GM12891 (cell line): ENCODE results near the gene IGFBP6. TPM values are rescaled to one million over a fixed set of nuclear protein-coding genes. Genes with fewer than 3 reads are reported as not detected.
A peak's percentile ranks its signal among the peaks of the same experiment; 100 is the strongest.

Experiments used
- DNase-seq: peaks from one replicate; pipeline ENCODE4 v3.0.0; 2011; ENCODE audit warnings: low spot score; ENCODE audit not compliant: insufficient read length
- FAIRE-seq: peaks from 2 replicates; lab custom pipeline; 2011; peaks lifted over from hg19 to GRCh38; lab: Jason Lieb, UNC
- PAX5 ChIP-seq: IDR thresholded peaks from 2 replicates; pipeline ENCODE4 v1.6.1; 2011; ENCODE audit warnings: low read length, moderate library complexity, mild to moderate bottlenecking; ENCODE audit not compliant: insufficient read depth, severe bottlenecking
- POLR2A ChIP-seq: IDR thresholded peaks from 2 replicates; pipeline ENCODE4 v1.6.1; 2011; ENCODE audit warnings: low read depth, low read length, control low read depth
- POLR2AphosphoS5 ChIP-seq: IDR thresholded peaks from 2 replicates; pipeline ENCODE4 v1.6.1; 2011; ENCODE audit warnings: low read depth, low read length, control low read depth
- POU2F2 ChIP-seq: IDR thresholded peaks from 2 replicates; pipeline ENCODE4 v1.6.1; 2011; ENCODE audit warnings: low read depth, mild to moderate bottlenecking, control low read depth, low read length, moderate library complexity
- SPI1 ChIP-seq: IDR thresholded peaks from 2 replicates; pipeline ENCODE4 v1.6.1; 2011; ENCODE audit warnings: low read depth, low read length, control low read depth
- TAF1 ChIP-seq: IDR thresholded peaks from 2 replicates; pipeline ENCODE4 v1.6.1; 2011; ENCODE audit warnings: low read depth, low read length, control low read depth
- polyA plus RNA-seq: library from polyadenylated mRNA; unstranded; fragments of >200 nt; gene quantifications from one replicate; pipeline ENCODE4 v1.2.1, GENCODE V29; 2012; ENCODE audit warnings: low read depth, missing spikeins, inconsistent platforms; ENCODE audit not compliant: missing spikeins

The IGFBP6 gene, protein sequence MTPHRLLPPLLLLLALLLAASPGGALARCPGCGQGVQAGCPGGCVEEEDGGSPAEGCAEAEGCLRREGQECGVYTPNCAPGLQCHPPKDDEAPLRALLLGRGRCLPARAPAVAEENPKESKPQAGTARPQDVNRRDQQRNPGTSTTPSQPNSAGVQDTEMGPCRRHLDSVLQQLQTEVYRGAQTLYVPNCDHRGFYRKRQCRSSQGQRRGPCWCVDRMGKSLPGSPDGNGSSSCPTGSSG
- not detected for polyA plus RNA-seq

DNA sequence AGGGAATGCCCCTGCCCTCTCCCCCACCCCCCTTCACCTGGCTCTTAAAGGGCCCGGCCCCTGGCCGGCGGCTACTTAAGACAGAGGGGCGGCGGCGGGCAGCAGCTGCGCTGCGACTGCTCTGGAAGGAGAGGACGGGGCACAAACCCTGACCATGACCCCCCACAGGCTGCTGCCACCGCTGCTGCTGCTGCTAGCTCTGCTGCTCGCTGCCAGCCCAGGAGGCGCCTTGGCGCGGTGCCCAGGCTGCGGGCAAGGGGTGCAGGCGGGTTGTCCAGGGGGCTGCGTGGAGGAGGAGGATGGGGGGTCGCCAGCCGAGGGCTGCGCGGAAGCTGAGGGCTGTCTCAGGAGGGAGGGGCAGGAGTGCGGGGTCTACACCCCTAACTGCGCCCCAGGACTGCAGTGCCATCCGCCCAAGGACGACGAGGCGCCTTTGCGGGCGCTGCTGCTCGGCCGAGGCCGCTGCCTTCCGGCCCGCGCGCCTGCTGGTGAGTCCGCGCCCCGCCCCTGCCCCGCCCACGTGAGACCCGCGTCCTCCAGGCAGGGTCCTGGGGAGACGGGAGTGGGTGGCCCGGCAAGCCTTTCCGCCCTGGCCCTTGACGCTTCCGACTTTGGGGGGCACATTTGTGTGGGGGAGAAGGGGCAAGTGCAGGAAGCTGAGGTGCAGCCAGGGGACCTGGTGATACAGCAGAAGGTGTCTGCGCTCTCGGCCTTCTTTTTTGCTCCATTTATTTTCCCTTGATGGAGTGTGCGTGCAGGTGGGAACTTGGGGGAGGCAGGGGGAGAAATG, at the start of gene IGFBP6:
Gene IGFBP6, plus strand, starts transcription at position 104 of the 790 bp plus-strand sequence. Its CDS starts 51 bp downstream, at position 155.
- FAIRE-seq (peak; percentile 61), DNase-seq (no peak)
- TF ChIP-seq PAX5, result no peak
- TF ChIP-seq TAF1, result no peak
- no peak for TF ChIP-seq POLR2A
- TF ChIP-seq SPI1, result no peak
- TF ChIP-seq POLR2AphosphoS5, result no peak
- TF ChIP-seq POU2F2, result no peak

DNA sequence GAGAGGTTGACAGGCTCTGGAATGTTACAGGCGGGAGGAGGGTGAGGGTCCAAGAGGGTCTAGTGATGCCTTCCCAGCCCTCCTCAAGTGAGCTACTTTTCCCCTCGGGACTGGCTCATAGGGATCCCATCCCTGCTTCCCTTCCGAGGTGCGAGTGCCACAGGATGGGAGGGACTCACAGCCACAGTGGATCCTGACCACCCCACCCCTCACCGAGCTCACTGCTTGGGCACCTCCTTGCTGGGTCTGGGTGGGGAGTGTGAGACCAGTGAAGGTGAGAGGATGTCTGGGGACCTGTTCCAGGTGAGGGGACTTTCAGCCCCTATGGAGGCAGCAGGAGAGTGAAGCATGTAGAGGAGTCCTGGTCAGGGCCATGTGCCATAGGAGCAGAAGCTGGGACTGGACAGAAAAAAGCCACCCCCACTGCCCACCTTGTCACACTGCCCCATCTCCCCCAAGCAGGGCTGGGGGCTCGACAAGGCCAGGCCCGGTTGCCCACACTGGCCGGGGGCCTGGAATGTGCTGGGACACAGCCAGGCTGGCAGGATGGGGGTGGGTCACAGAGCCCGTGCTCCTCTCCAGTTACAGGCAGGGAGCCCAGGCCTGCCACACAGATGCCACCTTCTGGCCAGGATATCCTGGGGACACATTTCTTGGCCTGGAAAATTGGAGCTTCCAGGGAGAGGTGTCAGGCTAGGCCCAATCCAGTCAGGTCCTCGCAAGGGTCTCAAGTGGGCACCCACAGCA, 49.3 kb upstream of the IGFBP6 start:
- no peak for TF ChIP-seq TAF1
- no peak for TF ChIP-seq PAX5
- no peak for TF ChIP-seq POLR2AphosphoS5
- FAIRE-seq (no peak), DNase-seq (no peak)

DNA sequence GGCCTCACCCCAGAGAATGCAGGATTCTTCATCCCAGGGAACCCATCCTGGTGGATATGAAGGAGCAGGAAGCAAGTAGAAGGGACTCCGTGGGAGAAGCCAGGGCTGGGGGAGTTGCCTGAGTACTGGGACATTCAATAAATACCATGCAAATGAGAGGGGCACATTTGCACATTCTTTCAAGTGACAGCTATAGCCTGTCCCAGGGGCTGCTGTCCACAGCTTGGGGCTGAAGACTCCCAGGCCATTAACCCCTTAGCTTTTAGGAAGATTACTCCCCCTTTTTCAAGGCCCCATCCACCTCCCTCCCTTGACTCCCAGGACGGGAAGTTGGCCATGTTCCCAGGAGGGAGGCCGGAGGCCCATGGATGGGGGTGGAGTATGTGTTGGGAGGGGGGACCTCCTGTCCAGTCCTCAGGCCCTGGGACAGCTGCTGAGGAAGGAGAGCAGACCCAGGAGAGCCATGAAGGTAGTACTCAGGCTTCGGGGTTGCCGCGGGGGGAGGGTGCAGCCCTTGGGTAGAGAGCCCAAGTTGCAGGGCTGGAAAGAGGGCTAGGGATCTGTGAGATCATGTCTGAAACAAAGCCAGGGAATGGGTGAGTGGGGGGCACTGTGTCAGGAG, 48.6 kb upstream of the IGFBP6 start:
- no peak for DNase-seq
- TF ChIP-seq POLR2A (no peak), POLR2AphosphoS5 (no peak), PAX5 (no peak), SPI1 (no peak), TAF1 (no peak), POU2F2 (no peak)
- FAIRE-seq, result no peak

DNA sequence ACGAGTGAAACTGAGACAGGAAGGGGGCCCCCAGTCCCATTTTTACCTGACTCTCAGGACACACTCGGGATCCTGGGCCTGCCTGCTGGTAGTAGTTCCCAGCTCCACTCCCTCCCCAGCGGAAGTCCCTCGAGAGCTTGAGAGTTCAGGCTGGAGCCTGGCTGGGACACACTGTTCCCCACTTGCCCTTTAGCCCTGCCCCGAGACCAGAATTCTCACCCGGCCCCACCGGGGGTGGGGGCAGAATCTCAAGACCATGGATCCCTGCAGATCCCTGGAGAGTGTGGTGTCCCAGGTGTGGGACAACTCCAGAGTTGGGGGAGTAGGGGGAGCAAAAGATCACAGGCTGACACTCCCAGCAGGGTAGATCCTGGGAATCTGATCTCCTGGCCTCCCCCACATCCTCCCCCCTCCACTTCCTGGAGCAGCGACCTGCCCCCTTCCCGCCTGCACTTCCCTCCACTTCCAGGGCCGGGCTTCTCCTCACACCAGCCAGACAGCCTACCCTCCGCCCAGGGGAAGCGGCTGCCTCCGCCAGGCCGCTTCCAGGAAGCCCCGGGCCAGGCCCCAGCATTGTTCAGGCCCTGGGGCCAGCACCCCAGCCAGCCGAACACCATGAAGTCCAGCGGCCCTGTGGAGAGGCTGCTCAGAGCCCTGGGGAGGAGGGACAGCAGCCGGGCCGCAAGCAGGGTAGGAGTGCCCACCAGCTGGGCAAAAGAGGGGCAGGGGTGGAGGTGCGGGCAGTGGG, 47.7 kb upstream of the IGFBP6 start, which contains the start of gene TNS2:
Gene TNS2, plus strand, starts transcription at position 495 of the 748 bp plus-strand sequence. Its CDS starts 121 bp downstream, at position 616.
- peak; percentile 6 for DNase-seq
- TF ChIP-seq TAF1 (no peak), POLR2A (no peak), PAX5 (no peak), POU2F2 (no peak), SPI1 (no peak), POLR2AphosphoS5 (no peak)
- no peak for FAIRE-seq

DNA sequence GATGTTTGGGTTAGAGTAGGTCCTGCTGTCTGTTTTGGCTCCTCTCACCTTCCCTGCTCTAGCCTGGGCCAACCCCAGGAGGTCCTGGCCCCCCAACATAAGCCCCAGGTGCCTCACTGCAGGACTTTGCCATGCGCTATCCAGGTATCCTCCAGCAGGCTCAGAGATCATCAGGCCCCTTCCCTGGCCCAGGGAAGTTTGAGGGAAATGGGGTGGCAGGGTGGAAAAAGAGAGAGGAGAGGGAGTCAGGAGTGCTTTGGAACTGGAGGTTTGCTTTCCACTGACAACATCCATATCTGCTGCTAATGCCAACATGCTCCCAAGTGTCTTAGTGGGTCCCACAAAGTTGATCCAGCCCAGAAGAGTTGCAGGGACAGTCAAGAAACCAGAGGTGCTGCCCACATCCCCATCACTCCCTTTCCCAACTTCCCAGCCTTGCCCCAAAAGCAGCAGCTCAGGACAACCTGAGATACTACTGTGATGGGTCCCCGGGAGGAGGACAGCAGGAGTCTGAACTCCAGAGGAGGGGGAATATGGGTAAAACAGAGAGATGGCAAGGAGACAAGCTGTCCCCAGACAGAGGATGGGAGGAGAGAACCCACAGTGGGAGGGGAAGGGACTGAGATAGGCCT, 46.9 kb upstream of the IGFBP6 start:
- FAIRE-seq (no peak), DNase-seq (no peak)
- TF ChIP-seq SPI1, result no peak
- no peak for TF ChIP-seq POU2F2
- TF ChIP-seq POLR2A, result no peak
- TF ChIP-seq POLR2AphosphoS5, result no peak
- TF ChIP-seq TAF1, result no peak
- no peak for TF ChIP-seq PAX5

DNA sequence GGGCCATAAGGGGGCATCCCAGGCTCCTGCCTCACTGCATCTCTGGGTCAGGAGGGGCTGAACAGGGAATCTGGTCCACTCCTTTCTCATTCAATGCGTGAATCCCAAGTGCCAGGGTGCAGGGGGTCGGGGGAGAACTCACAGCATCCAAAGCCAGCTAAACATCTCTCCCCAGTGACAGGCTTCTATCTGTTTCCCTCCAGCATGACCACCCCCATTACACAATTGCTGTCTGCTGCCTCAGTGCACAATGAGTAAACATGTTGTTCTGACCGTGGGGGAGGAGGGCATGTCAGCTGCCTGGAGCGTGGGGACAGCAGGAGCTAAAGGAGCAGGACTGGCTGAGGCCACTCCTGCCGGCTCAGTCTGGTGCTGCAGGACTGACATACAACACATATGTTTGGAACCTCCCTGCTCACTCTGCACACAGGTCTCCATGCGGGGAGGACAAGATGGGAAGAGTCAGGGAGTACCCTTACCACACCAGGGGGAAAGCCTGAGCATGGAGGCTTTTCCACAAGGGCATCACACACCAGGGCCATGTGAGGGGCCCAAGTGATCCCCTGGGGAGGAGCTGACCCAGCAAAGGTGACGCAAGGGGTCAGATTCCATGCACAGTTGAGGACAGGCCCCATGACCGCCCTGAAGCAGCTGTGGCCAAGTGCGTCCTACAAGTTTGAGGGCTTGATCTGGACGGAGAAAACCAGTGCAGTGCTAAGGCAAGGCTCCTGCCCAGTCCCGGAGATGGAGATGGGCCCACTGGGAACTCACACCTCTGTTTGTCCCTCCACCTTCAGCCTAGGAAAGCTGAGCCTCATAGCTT, 46.2 kb upstream of the IGFBP6 start:
- DNase-seq, result peak; percentile 3
- no peak for TF ChIP-seq SPI1
- no peak for FAIRE-seq

DNA sequence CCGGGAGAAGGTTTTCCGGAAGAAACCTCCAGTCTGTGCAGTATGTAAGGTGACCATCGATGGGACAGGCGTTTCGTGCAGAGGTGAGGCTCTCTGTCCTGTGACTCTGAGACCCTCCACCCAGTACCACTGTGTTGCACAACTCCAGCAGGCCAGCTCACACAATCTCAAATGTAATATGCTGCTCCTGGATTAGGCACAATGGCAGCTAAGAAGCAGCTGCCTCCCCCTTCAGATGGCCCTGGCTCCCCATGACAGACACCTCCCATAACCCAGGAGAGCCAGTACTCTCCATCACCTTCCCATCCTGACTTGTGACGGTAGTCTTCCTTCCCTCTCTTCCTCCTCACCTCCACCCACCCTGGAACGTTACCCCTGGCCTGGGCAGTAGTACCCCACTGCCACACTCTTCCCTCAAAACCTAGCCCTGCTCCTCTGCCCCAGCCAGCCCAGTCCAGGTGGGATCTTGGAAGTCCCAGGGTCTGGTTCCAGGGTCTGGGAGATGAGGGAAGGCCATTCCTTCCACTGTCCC, 45.5 kb upstream of the IGFBP6 start:
- no peak for DNase-seq
- no peak for FAIRE-seq
- TF ChIP-seq PAX5, result no peak
- no peak for TF ChIP-seq POU2F2
- TF ChIP-seq POLR2AphosphoS5, result no peak
- no peak for TF ChIP-seq TAF1
- no peak for TF ChIP-seq POLR2A
- no peak for TF ChIP-seq SPI1
